Hypothalamus (tissue), 51 donors: Measurements from ENCODE around the gene XDH.

Source experiments
- DNase-seq, 51 donors: peaks; one replicate each; lab custom pipeline; 2025; lab: John Stamatoyannopoulos, UW

XDH gene

DNA sequence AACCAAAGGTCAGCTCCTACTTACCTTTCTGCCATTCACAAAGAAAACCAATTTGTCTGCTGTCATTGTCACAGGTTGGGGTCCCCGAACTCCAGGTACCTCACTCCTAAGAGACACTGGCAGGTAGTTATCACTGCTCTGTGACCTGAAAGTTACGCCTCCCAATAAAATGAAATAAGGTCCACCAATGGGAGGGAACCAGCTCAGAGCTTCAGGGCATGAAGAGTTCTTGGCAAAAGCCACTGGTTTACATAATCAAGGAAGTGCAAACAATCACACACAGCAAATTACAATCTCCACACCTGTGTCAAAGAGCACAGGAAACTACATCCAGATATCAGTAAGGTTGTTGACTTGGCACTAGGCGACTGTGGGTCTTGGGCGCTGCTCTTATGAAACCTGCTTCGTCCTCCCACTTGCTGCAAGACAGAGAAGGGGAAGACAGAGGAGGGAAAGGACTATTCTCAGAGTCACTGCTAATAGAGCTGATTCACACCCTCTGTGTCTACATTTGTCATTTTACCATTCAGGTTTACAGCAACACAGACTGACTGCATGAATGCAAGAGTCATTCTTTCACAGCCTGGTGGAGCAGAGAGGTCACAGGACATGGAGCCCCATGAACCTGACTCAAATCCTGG is at the start of gene XDH:
Gene XDH (minus strand): TSS at position 142 of the 641 bp plus-strand sequence. CDS start 76 bp downstream, at position 66.
- no peak for DNase-seq

DNA sequence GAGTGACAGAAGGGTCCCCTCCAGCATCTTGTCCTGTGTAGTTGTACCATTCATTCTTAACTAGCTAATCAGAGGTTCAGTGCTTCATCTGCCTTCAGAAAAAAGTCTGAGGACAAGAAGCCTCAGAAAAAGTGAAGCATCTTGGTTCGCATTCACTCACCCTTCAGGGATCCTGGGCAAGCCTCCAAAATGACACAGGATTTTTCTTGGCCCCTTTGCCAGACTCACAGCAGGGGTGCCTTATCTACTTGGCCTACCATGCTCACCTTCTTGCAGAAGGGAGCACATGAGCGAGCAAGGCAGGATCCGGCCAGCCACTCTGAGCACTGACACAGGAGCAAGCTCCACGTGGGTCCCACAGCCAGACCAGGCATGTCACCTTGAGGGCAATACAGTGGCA is 43.1 kb upstream of the XDH start:
- no peak for DNase-seq

DNA sequence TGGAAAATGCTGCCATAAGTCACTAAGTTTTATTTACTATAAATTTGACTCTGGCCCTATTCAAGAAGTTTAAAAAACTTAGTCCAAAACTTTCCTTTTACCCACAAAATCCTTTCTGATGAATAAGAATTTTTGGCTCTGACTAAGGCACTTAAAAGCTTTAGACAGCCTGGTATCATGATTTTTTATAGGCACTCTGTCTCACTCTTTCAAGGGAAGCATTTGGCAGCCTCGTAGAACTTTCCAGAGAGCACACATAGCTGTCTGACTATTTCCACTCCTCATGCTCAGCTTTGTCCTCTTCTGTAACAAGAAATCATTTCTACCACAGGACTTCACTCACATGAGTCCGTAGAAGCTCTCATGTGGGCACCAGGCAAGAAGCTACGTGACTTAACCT is 32.3 kb upstream of the XDH start:
- no peak for DNase-seq

DNA sequence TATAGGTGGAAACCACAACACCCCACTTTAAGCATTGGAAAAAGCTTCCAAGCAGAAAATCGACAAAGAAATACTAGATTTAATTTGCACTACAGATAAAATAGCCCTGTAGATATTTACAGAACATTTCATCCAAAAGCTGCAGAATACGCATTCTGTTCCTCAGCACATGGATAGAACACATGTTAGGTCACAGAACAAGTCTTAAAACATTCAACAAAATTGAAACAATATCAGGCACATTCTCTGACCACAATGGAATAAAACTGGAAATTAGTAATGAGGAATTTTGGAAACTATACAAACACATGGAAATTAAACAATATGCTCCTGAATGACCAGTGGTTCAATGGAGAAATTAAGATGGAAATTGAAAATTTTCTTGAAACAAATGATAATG is 27.8 kb upstream of the XDH start:
- no peak for DNase-seq

DNA sequence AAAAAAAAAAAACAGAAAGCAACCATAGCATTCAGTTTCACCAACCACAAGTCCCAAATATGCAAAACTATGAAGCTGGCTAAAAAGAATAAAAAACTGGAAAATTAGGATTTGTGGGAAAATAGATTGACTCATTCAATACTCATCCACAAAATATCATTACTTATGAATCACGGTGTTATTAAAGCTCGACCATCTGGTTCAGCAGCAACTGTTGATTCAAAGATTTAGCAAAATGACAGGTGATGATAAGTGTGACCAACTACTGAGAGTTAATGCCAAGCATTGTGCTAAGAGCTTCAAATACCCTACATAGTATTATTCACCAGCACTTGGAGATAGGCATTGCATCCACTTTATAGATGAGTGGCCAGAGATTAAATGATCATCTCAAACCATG is 26.2 kb upstream of the XDH start:
- no peak for DNase-seq

DNA sequence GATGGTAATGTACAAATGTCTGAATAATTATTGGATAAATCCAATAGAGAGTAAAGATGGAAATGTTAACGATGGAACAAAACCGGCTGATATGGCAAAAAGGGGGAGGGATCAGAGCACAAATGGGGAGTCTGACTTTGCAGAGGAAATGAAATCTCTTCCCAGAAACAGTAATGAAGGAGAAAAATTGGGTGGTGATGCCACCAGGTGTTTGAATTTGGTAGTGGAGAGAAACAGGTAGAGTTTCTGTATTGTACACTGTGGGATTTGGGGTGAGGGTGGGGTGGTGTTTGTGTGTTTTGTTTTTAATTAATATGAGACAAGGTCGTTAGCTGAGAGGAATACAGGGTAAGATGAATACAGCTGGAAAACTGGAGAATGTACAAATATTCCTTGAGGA is 20.4 kb upstream of the XDH start:
- DNase-seq: no peak

DNA sequence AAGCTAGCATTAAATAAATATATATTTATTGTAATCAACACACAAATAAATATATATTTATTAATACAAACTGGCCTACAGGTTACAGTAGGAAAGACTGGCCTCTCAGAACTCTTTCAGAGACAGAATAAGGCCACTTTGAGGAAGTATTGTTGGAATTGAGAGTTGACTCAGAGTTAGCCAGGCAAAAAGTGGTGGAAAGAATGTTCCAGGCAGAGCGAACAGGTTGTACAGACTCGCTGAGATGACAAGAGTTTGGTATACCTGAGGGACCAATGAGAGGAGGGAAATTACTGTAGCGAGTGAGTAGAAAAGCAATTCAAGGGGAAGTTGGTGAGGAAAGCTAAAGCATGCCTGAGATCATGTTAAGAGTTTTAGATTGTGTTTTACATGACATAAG is 19.0 kb upstream of the XDH start:
- no peak for DNase-seq

DNA sequence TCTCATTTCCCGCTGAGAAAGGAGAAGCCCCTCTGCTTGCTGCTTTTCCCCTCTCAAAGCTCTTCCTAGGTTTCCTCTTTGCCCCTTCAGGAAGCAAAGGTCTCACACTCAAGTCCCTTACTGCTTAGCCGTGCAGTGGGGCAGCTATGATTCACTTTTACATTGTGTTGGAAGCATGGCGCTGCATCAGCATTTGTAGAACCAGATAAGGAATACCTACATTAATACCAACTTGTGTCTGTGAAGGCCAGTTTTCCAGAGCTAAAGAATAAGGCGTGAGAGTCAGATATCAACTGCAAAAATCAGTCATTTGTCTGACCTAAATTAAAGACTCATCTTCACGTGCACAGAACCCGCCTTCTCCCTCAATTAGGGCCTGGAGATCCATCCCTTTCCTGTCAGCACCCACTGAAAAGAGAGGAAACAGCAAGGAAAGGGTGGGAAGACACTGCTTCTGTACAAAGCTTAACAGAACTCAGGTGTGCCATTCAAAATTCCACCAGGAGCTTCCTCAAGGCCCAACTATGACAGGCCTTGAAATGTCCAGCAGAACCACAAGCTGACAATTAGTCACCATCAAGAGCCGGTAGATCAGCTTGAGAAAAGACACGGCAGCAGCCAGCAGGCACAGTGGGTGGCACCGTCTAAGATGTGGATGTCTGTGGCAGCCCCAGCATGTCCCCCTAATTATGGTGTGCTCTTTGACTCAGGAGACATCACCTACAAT is 16.1 kb upstream of the XDH start:
- DNase-seq: no peak

DNA sequence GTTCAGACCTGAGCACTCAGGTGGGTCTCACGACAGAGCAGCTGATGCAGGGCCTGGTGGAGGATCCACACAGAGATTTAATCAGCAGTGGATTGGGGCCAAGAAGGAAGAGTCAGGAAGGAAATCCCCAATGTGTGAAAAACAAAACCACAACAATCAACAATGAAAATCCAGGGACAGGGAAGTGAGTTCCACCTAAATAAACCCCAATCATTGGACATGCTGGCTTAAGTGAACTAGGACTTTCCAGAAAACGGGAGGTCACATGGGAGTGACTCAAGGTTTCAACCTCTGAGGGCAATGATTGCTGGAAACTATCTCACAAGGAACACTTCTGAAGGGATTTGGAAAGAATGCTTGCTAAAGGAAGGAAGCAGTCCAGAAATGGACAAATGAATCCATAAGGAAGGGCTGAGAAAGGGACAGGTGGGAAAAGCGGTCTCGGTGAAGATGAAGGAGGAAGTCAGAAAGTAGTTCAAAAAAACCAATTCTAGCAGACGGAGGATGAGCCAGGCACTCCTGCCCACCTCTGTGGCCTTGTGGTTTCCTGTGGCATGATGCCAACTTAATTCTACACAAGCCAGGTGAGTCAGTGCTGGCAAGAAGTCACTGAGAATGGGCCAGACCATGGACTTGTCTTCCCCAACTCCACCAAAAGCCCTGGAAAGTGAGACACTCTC is 15.4 kb upstream of the XDH start:
- no peak for DNase-seq

DNA sequence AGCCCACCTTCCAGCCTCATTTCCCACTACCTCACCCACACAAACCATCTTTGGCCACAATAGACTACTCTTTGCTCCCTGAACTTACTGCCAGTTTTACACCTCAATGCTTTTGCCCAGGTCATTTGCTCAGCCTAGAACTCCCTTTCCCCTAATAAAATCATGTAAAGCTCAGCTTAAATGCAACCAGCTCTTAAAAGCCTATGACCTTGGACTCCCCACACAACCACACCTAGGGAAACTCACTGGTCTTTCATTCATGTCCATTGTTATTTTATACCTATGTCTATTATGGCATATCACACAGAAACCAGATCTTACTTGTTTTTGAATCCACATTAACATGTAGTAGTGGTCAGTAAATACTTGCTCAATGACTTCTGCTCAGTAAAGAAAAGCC is 14.5 kb upstream of the XDH start:
- no peak for DNase-seq

DNA sequence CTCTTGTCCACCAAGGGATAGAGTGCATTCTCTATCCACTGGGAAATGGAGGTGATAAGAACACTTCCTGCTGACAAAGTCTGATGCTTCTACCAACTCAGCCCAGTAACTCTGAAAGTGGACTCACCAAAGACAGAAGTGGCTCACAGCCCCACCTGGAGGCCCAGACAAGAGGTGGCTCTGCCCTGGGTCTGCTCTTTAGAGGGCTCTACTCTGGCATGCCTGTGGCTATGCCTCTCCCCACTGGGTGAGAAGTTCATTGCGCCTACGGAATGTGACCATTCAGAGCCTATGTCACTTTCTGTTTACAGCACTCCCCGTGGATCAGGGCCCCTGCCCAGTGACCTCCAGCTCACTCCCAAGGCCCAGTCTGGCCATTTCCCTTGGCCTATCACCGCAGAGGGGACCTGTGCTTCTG is 13.5 kb upstream of the XDH start:
- no peak for DNase-seq

DNA sequence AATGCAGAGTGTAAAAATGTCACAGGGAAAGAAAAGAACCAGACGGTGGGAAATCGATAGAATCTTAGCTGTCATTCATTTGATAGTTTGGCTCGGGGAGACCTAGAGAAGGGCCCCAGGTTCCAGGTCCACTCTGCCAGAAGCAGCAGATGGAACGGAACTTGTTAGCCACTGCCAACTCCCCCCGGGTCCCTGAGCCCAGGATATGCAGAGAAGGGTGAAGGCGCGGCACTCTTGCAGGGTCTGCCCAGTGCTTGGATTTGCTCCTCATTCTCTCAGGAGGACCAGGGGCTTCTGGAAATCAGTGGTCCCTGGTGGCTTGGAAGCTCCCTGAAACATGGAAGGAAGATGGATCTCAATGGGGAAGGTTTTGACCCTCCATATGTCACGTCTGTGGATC is 11.6 kb upstream of the XDH start:
- DNase-seq: no peak

DNA sequence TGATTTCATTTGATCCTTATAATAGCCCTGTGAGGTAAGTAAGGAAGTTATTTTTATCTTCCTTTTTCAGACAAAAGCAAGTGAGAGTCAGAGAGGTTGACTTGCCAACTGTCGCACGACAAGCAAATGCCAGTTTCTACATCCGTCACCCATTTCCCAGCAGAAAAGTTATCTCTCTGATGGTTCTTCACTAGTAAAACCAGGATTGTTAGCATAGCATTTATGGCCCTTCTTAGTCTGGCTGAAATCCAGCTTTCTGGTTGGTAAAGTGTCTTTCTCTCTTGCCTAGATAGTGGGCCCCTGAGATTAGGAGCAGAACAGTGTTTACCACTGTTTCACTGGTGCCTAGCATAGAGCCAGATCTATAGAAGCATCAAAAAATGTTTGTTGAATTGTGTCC is 7.1 kb upstream of the XDH start:
- DNase-seq: no peak

DNA sequence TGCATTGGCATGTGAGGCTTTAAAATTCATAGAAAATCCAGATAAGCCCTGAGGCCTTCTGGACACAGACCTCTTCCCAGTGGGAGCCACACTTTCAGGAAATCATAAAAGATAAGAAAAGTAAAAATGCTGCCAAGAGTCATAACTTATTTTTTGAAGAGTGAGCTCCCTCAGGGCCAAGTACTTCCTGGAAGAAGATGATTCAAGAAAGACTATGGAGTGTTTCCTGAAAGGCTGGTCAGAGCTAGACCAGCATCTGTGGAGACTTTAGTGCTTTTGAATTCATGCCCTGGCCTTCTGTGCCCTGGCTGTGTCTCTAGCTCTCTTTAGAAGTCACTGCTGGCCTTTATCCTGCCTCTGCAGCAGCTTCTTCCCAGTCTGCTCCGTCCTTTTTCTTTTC is 6.4 kb upstream of the XDH start:
- DNase-seq: no peak

DNA sequence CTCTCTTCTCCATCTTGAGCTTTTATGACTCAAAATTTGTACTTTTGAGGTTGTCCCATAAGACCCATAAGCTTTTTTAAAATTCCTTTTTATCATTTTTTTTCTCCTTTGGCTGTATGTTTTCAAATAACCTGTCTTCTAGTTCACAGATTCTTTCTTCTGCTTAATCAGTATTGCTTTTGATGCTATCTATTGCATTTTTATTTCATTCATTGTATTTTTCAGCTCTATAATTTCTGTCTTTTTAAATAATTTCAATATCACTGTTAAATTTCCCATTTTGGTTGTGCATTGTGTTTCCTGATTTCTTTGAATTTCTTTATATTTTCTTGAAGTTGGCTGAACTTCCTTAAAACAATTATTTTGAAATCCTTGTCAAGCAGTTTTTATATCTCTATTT is 4.8 kb upstream of the XDH start:
- DNase-seq: no peak

DNA sequence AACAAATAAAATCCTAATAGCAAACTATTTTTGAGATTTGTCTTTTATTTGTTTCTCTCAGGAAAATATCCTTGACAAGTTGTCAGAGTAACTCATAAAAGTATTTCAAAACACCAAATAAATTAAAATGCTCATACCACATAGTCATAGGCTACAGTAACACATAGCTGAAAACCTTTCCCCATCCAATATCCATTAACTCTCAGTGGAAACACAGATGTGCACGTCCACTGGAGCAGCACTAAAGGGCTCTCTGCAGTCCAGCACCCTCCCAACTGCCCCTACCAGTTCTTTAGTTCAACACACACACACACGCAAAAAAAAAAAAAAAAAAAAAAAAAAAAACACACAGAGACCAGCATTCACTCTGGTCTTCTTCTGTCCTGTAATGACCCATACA is 879 bp upstream of the XDH start:
- DNase-seq: no peak

DNA sequence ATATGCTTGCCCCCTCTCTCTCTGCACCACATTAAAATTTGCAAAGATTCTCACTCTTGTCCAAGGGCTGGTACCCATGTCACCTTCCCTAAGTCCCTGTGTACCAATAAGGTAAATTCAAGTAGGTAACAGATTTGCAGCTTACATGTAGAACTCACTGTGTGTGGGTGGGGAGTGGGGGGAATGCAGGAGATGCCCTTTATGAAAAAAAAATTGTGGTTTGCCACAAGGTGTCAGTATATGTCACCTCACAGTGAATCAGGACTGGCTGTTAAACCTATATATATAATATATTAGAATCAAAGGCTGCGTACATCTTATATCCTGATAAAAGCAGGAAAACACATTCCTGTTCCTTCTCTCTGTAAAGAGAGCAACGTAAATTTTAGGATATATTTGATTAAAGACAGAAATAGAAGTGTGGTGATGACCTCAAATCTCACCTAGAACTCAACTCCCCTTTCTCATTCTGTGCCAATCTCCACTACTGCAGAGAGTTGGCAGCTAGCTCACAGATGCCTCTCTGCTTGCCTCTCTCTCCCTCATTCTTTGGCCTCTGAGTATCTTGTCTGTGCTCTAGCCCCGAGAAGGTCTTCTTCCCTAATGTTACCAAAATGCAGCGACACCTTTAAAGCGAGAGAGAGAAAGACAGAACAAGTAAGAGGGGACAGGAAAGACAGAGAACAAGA is 536 bp downstream of the XDH start:
- DNase-seq: no peak

DNA sequence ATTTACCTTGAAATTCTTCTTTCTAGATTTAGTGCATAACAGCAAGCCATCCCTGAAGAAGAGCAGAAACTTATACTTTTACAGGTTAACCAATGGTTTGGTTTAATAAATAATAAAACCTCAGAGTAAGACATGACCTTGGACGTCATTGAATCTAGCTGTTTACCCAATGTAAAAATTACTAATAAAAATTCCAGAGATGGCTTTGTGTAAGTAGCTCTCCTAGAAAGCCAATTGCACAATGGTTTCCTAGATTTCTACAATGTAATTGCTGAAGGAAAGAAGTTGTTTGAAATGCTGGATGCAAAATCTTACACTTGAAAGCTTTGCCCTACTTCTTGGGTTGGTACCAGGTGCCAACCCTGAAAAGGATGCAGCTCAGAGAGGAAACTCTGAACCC is 1.5 kb downstream of the XDH start:
- DNase-seq: no peak

DNA sequence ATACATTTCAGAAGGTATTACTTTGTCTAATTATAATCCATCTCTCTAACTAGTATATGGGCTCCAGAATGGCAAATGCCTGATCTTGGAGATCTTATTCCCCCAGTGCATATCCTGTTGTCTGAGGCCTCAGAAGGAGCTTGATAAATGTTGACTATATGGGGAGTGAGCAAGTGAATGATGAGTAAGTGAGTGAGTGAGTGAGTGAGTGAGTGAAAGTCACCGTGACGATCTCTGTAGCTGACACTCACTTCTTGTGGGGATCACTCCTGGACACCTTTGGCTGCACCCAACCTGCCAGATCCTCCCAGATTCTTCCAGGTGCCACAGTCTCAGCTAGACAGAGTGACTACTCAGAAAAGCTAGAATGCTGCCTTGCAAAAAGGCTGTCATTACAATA is 2.8 kb downstream of the XDH start:
- no peak for DNase-seq

DNA sequence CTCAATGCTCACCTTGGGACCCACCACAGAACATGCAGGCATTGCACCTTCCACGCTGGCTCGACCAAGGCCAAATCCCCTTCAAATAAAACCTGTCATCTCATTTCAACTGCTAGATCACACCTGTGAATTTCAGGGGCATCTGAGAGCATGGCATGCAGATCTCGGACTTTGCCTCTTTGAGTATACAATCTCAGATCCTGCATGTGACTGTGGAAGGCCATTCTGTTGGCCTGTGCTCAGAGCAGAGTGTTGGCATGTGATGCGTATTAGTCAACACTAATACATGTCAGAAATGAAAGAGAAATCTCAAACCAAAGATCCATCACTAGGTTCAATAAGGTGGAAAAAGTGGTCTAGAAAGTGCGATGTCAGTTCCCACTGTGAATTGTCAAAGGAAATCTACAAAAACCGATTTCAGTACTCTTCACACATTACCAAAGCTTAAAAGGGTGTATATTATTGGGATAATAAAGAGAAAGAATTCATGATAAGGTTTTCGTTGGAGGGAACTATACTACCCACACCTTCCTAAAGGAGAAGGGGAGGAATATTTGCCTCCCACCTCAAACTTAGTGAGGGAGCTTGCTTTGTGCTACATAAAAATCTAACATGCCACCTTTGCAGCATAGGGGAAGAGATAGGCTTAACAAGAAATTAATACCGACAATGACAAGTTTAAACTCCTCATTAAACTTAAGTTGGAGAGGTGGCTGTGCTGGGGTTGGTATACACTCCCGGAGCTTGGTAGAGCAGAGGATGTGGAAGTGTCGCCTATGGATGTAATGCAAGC is 7.8 kb downstream of the XDH start:
- DNase-seq: no peak

DNA sequence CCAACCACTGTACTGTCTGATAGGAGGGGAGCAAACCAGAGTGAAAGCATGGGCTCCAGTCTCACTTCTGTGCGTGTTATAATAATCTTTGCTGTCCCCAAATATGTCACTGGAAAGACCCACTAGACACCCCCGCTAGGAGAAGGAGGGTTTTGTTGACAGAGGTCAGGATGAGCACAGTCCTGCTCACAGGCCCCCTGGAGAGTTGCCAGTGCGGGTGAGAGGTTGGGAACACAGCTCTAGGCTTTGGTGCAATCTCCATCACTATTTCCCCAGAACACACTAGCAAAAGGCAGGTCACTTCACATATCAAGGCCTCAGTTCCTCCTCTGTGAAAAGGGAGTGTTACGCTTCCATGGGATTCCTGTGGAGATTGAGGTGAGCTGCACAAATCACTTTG is 9.7 kb downstream of the XDH start:
- no peak for DNase-seq
